Measurements from ENCODE around the gene EFEMP1. TPM values are rescaled to one million over a fixed set of nuclear protein-coding genes. Genes with fewer than 3 reads are reported as not detected.

EFEMP1 gene
- total and polyA plus RNA-seq, 2 experiments from 2014 or later = 0.66 to 2.4 TPM

DNA sequence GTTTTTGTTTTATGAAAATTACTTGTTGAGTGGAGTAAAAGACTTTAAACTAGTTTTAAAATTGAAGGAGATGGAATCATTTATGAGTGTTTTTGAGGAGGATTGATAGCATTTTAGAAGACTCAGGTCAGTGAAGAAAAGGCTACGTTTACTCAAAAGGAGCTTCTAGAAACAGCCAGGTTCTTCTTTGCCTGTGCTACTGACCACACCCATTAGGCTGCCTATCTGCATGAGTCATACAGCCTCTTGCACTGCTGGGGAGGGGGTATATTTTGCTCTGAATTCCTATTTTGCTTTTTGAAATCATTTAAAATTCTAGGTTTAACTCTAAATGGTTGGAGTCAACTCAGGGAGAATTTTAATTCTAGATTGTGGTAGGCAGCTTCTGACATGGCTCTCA lies 22.3 kb downstream of the EFEMP1 start:
- H3K9me3 ChIP-seq (ENCODE audit: low read depth) = no peaks in the 10 kb centered on the region
- H3K36me3 ChIP-seq = no peaks in the 10 kb centered on the region
- H3K4me3 ChIP-seq = no peak overlapping the region
- no peaks in the 10 kb centered on the region for H3K4me1 ChIP-seq (ENCODE audit: low read depth)
- no peak for TF ChIP-seq CTCF (IDR thresholded peaks at IDR 0.05; ENCODE audit: low read depth, low read length)
- DNase-seq (ENCODE audit: low read depth in 1 of 2, low spot score in 1 of 2) = peak in 1 of 2 donors; percentile 56
- no peak overlapping the region for H3K27ac ChIP-seq
- no peaks in the 10 kb centered on the region for H3K27me3 ChIP-seq

DNA sequence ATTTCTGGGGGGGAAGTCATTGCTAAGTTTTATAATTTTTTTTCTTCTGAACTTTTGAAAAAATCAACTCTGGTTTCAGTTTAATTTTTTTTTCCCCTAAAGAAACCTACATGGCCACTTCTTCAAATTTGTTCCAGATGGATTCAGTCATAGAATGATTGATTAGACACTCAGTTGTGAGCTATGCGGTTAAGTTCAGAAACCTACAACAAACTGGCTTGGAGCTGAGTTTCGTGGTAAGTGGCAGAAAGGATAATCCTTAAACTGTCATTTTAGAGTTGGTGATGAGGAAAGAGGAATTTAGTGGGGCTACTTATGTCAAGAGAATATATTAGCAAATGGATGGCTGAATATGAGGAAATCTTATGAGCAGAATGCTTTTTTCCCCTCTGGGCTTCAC lies 23.7 kb downstream of the EFEMP1 start:
- no peak overlapping the region for H3K27ac ChIP-seq
- H3K36me3 ChIP-seq = no peaks in the 10 kb centered on the region
- no peaks in the 10 kb centered on the region for H3K4me1 ChIP-seq (ENCODE audit: low read depth)
- no peak for DNase-seq (ENCODE audit: low read depth in 1 of 2, low spot score in 1 of 2)
- TF ChIP-seq CTCF (IDR thresholded peaks at IDR 0.05; ENCODE audit: low read depth, low read length) = no peak
- H3K4me3 ChIP-seq = no peak overlapping the region
- no peaks in the 10 kb centered on the region for H3K9me3 ChIP-seq (ENCODE audit: low read depth)
- no peaks in the 10 kb centered on the region for H3K27me3 ChIP-seq

- Histone ChIP-seq H3K4me1 (ENCODE audit: low read depth) (no peaks in the 10 kb centered on the region), H3K36me3 (no peaks in the 10 kb centered on the region), H3K27ac (no peak overlapping the region), H3K27me3 (no peaks in the 10 kb centered on the region), H3K4me3 (no peak overlapping the region), H3K9me3 (ENCODE audit: low read depth) (no peaks in the 10 kb centered on the region)
- DNase-seq (ENCODE audit: low read depth in 1 of 2, low spot score in 1 of 2) = no peak
- no peak for TF ChIP-seq CTCF (IDR thresholded peaks at IDR 0.05; ENCODE audit: low read depth, low read length)
Observed at GRCh38 chr2:55898386-55899040, 25.1 kb downstream of the EFEMP1 start.

GRCh38 chr2:55896633-55897032 lies 26.9 kb downstream of the EFEMP1 start:
- H3K27me3 ChIP-seq = no peaks in the 10 kb centered on the region
- no peak for TF ChIP-seq CTCF (IDR thresholded peaks at IDR 0.05; ENCODE audit: low read depth, low read length)
- no peaks in the 10 kb centered on the region for H3K4me1 ChIP-seq (ENCODE audit: low read depth)
- no peaks in the 10 kb centered on the region for H3K36me3 ChIP-seq
- H3K9me3 ChIP-seq (ENCODE audit: low read depth) = no peaks in the 10 kb centered on the region
- H3K27ac ChIP-seq = no peak overlapping the region
- no peak overlapping the region for H3K4me3 ChIP-seq
- no peak for DNase-seq (ENCODE audit: low read depth in 1 of 2, low spot score in 1 of 2)

GRCh38 chr2:55894720-55895119 lies 28.9 kb downstream of the EFEMP1 start:
- Histone ChIP-seq H3K4me1 (ENCODE audit: low read depth) (no peaks in the 10 kb centered on the region), H3K36me3 (no peaks in the 10 kb centered on the region), H3K27me3 (no peaks in the 10 kb centered on the region), H3K27ac (no peak overlapping the region), H3K9me3 (ENCODE audit: low read depth) (no peaks in the 10 kb centered on the region), H3K4me3 (no peak overlapping the region)
- no peak for DNase-seq (ENCODE audit: low read depth in 1 of 2, low spot score in 1 of 2)
- TF ChIP-seq CTCF (IDR thresholded peaks at IDR 0.05; ENCODE audit: low read depth, low read length) = no peak

Measured in cardiac muscle cell (in vitro differentiated cells and primary cell).